Measurements from ENCODE around the gene SMIM7. TPM values are rescaled to one million over a fixed set of nuclear protein-coding genes. Genes with fewer than 3 reads are reported as not detected.

The SMIM7 gene
- total and polyA plus RNA-seq, 2 of the 13 experiments (the other 11 are each of a cell fraction or from before 2014, with no cell fraction given) = 55.7 to 74.9 TPM

DNA sequence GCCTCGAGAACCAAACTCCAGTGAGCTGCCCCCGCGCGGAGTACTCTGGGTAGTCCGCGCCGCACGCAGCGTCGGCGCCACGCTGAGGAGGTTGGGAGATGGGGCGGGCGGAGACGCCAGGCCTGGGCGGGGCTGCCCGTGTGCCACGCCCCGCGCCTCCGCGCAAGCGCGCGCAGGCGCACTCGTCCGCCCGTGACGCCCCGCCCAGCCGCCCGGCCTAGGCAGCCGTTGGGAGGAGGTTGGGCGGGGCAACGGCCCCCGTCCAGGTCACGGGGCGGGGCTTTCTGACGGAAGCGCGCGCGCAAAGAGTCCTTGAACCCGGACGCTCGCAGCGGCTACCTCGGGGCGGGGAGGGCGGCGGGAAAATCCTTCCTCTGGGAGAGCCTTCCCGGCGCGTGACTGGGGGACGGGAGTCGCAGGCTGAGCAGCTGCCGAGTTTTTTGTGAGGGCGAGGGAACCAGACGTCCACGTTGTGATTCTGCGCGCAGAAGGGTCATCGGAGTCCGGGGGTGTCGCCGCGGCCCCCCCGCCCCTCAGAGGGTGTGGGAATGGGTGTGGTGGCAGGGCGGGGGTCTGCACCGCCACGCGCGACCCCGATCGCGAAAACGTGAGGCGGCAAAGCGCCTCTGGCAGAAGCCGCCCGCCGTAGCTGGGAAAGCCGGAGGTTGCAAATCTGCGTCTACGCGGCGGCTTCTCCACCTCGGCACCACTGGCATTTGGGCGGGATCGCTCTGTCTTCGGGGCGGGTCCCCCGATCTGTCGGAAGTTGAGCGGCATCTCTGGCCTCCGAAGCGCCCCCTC is 31.6 kb downstream of the SMIM7 start, which contains the start of gene MED26 (continued):
- TF ChIP-seq, protein P1, sequence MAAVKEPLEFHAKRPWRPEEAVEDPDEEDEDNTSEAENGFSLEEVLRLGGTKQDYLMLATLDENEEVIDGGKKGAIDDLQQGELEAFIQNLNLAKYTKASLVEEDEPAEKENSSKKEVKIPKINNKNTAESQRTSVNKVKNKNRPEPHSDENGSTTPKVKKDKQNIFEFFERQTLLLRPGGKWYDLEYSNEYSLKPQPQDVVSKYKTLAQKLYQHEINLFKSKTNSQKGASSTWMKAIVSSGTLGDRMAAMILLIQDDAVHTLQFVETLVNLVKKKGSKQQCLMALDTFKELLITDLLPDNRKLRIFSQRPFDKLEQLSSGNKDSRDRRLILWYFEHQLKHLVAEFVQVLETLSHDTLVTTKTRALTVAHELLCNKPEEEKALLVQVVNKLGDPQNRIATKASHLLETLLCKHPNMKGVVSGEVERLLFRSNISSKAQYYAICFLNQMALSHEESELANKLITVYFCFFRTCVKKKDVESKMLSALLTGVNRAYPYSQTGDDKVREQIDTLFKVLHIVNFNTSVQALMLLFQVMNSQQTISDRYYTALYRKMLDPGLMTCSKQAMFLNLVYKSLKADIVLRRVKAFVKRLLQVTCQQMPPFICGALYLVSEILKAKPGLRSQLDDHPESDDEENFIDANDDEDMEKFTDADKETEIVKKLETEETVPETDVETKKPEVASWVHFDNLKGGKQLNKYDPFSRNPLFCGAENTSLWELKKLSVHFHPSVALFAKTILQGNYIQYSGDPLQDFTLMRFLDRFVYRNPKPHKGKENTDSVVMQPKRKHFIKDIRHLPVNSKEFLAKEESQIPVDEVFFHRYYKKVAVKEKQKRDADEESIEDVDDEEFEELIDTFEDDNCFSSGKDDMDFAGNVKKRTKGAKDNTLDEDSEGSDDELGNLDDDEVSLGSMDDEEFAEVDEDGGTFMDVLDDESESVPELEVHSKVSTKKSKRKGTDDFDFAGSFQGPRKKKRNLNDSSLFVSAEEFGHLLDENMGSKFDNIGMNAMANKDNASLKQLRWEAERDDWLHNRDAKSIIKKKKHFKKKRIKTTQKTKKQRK (IDR thresholded peaks at IDR 0.05; ENCODE audit: low read length) = no peak
- TF ChIP-seq HHEX (CRISPR knock-in tag; IDR thresholded peaks at IDR 0.05) = no peak
- TF ChIP-seq ZNF773 (CRISPR knock-in tag; IDR thresholded peaks at IDR 0.05; ENCODE audit: borderline replicate concordance) = no peak; the same call in 1 of the 2 replicates
- TF ChIP-seq ZFY (CRISPR knock-in tag; IDR thresholded peaks at IDR 0.05) = no peak
- TF ChIP-seq, protein P2, sequence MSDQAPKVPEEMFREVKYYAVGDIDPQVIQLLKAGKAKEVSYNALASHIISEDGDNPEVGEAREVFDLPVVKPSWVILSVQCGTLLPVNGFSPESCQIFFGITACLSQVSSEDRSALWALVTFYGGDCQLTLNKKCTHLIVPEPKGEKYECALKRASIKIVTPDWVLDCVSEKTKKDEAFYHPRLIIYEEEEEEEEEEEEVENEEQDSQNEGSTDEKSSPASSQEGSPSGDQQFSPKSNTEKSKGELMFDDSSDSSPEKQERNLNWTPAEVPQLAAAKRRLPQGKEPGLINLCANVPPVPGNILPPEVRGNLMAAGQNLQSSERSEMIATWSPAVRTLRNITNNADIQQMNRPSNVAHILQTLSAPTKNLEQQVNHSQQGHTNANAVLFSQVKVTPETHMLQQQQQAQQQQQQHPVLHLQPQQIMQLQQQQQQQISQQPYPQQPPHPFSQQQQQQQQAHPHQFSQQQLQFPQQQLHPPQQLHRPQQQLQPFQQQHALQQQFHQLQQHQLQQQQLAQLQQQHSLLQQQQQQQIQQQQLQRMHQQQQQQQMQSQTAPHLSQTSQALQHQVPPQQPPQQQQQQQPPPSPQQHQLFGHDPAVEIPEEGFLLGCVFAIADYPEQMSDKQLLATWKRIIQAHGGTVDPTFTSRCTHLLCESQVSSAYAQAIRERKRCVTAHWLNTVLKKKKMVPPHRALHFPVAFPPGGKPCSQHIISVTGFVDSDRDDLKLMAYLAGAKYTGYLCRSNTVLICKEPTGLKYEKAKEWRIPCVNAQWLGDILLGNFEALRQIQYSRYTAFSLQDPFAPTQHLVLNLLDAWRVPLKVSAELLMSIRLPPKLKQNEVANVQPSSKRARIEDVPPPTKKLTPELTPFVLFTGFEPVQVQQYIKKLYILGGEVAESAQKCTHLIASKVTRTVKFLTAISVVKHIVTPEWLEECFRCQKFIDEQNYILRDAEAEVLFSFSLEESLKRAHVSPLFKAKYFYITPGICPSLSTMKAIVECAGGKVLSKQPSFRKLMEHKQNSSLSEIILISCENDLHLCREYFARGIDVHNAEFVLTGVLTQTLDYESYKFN (CRISPR knock-in tag; conservative IDR thresholded peaks at IDR 0.05) = peak; percentile 66
- no peak for TF ChIP-seq RFX3 (CRISPR knock-in tag; IDR thresholded peaks at IDR 0.05)
- no peak for TF ChIP-seq ZNF207 (IDR thresholded peaks at IDR 0.05; ENCODE audit: borderline replicate concordance)
- TF ChIP-seq, protein P3, sequence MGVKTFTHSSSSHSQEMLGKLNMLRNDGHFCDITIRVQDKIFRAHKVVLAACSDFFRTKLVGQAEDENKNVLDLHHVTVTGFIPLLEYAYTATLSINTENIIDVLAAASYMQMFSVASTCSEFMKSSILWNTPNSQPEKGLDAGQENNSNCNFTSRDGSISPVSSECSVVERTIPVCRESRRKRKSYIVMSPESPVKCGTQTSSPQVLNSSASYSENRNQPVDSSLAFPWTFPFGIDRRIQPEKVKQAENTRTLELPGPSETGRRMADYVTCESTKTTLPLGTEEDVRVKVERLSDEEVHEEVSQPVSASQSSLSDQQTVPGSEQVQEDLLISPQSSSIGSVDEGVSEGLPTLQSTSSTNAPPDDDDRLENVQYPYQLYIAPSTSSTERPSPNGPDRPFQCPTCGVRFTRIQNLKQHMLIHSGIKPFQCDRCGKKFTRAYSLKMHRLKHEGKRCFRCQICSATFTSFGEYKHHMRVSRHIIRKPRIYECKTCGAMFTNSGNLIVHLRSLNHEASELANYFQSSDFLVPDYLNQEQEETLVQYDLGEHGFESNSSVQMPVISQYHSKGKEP (CRISPR knock-in tag; IDR thresholded peaks at IDR 0.05) = no peak
- TF ChIP-seq, protein P4, sequence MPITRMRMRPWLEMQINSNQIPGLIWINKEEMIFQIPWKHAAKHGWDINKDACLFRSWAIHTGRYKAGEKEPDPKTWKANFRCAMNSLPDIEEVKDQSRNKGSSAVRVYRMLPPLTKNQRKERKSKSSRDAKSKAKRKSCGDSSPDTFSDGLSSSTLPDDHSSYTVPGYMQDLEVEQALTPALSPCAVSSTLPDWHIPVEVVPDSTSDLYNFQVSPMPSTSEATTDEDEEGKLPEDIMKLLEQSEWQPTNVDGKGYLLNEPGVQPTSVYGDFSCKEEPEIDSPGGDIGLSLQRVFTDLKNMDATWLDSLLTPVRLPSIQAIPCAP (CRISPR knock-in tag; IDR thresholded peaks at IDR 0.05; ENCODE audit: low read depth) = 0 out of 2 replicates have a peak, but pooled peaks have one; percentile 54
- TF ChIP-seq ZNF543 (CRISPR knock-in tag; IDR thresholded peaks at IDR 0.05) = peak; percentile 48; the same call in 1 of the 2 replicates
- TF ChIP-seq CBFB (CRISPR knock-in tag; IDR thresholded peaks at IDR 0.05) = no peak
- TF ChIP-seq, protein P5, sequence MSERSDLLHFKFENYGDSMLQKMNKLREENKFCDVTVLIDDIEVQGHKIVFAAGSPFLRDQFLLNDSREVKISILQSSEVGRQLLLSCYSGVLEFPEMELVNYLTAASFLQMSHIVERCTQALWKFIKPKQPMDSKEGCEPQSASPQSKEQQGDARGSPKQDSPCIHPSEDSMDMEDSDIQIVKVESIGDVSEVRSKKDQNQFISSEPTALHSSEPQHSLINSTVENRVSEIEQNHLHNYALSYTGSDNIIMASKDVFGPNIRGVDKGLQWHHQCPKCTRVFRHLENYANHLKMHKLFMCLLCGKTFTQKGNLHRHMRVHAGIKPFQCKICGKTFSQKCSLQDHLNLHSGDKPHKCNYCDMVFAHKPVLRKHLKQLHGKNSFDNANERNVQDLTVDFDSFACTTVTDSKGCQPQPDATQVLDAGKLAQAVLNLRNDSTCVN (CRISPR knock-in tag; IDR thresholded peaks at IDR 0.05; ENCODE audit: borderline replicate concordance) = no peak
- TF ChIP-seq CENPT (CRISPR knock-in tag; IDR thresholded peaks at IDR 0.05; ENCODE audit: low read depth) = no peak
- peak; percentile 59; the same call in 1 of the 2 replicates for TF ChIP-seq ELF3 (CRISPR knock-in tag; IDR thresholded peaks at IDR 0.05)
